ENCODE measurements around the gene G6PC2.
"Not testable (repeated sequence)": the region's sequence is repeated elsewhere in the genome, so short reads cannot be mapped to it uniquely, and the experiment has no call there.

The G6PC2 gene

DNA sequence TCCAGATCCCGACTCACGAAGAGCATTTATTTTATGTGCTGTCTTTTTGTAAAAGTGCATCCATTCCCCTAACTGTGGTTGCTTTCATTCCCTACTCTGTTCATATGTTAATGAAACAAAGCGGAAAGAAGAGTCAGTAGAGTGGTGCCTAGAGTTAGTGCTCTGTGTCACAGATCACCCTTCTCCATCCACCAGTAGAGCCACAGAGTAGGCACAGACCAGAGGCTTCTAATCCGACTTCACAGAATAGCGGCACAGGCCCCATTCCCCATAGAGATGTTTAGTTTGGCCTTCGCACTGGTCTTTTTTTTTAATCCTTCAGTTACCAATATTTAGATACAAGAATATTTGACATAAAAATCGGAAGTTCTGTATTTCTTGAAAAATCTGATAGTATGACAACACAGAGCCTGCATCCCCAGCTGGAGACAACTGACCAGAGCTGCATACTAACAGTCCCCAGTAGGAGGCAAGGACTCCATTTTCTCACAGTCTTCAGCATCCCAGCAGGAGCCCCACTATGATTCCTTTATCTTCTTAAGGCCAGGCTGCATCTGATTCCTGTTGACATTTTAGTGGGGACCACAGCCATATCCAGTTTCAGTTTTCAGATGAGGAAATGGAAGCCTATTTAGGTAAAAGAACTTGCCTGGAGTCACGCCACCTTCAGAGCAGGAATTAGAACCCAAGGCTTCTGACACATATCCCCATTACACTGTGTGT lies 7.0 kb downstream of the G6PC2 start:
- no peak for DNase-seq (ENCODE audit: low spot score)

DNA sequence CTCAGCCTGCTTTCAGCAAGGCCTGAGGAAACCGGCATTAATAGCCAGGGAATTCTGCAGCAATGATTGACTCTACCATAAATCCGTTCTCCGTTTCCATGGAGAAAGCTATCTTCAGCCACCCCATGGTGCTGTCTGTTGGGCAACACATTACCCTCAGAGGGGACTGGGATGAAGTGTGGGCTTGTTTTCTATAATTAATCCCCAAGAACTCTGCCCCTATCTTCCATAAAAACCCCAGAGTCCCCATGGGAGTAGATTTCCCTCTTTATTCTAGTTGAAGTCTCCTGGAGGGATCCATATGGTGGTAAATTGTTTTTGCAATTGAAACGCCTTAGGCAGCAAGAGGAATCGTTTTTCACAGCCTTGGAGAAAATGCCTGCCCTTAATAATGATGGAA lies 9.2 kb downstream of the G6PC2 start:
- DNase-seq (ENCODE audit: low spot score) = no peak

DNA sequence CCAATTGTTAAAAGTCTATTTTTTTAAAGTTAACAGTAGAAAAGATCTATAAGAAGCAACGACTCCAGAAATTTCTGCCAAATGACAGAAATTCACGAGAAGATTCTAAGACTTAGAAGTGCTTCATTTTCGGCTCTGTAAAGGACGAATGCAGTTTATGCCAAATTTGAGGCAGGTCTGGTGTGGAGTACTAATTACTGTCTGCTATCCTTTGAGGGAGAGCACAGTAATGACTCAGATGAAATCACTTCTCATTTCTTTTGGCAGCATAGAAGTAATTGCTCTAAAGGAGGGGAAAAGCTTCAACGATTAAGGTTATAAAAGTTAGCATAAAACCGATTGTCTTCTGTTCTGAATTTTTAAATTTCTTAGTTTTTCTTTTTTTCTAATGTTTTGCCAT lies 11.4 kb downstream of the G6PC2 start:
- no peak for DNase-seq (ENCODE audit: low spot score)

DNA sequence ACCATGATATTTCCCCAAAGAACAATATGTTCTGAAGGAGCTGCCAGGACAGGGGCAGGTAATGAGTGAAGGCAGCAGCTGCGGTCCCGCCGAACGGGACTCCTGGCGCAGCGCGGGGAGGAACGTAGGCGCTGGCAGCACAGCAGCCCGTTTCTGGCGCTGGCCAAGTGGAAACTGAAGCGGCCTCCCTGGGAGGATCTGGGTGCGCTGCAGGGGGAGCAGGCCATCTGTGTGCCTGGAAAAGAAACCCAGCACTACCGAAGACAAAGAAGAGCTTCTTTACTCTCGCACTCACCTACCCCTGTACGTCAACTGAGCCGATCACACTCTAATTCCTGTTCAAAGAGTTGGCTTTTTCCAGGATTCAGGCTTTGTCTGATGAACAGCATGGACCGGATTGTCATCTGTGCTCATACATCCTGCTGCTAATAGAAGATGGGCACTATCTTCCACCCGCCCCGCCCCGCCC lies 11.8 kb downstream of the G6PC2 start:
- no peak for DNase-seq (ENCODE audit: low spot score)

DNA sequence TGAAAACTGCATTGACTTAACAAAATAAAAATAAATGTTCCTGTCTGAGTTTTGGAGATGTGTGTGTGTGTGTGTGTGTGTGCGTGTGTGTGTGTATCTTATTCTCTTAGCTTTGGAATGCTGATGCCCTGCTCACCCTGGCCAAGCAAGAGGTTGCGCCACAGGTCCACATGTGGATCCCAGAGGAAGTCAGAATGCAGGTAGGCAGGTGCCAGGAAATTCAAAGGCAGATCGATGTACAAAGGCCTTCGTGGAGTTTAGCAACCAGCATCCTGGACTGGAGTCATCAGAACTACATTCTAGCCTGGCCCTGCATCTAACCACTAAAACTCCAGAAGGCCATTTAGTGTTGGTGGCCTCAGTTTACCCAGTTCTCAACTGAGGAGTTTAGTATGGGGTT lies 12.4 kb downstream of the G6PC2 start:
- DNase-seq (ENCODE audit: low spot score) = no peak

DNA sequence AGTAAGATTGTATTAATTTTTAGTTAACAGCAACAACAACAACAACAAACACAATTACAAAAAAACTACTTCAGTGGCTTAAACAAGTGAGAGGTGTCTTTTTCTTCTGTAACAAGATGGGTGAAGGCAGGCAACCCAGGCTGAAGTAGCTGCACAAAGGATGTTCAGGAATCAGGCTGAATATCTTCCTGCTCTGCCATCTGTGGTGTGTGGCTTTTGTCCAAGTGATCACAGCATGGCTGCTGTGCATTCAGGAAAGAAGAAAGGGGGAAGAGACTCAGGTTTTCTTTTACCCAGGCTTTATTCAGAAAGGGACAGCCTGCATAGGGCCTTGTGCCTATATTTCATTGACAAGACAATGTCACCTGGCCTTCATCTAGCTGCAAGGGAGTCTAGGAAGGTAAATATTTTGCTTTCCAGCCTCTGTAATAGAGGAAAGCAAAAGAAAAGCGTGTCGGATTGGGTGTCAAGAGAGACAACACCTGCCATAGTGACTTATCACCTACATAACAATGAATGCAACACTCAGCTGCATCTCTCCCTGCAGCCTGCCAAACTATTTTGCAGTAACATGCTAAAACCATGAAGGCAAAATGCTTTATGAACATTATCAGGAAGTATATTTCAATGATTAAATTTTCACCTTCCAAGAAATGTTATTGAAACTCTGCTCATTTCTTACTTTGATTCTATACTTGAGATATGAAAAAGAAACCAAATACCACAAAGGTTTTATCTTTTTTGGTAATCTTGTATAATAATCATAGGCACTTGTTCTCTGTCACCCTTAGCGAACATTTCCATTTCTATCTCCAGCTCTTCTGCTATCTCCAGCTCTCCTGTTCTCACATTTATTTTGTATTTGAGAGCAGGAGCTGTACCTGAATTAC lies 14.6 kb downstream of the G6PC2 start:
- DNase-seq (ENCODE audit: low spot score) = no peak

DNA sequence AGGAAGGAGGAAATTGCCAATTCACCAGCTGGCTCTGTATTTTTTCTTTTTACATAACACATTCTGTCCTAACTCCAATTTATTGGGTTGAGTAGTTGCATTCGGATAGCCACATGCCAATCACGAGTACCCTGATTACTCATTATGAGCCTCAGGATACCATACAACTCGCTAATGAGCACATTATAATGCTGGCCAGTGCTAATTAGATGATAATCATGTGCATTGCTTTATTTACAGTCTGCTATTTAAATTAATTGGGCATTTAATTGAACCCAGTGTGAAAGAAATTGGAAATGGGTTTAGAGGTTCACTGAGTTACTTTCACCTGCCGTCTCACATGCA lies 15.2 kb downstream of the G6PC2 start:
- DNase-seq (ENCODE audit: low spot score) = no peak

DNA sequence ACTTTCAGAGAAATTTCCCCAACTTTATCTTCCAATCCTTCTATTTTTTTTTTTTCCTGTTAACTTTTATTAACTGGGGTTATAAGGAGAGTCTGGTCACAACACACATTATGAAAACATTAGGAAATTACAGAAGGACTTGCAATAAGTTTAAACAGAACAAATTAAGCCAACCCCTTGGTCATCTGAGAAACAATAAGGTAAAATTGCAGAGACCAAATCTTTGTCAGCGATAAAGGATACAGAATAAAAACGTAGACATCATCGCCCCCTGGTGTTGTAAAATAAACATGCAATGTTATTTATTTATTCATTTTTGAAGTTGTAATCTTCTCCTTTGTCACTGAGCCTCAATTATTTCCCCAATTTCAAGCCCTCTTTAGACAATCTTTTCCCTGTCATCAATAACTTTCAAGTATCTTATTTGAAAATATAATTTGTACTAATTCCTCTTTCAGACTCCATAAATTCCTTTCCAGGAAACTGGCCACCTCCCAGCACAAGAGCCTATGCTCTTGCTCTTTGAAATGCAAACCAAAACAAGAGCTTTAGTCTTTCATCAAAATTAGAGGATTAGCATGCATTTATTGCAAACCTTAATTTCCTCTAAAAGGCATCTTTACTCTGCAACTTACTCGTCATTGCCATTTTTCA lies 19.5 kb downstream of the G6PC2 start:
- peak; percentile 64 for DNase-seq (ENCODE audit: low spot score)

DNA sequence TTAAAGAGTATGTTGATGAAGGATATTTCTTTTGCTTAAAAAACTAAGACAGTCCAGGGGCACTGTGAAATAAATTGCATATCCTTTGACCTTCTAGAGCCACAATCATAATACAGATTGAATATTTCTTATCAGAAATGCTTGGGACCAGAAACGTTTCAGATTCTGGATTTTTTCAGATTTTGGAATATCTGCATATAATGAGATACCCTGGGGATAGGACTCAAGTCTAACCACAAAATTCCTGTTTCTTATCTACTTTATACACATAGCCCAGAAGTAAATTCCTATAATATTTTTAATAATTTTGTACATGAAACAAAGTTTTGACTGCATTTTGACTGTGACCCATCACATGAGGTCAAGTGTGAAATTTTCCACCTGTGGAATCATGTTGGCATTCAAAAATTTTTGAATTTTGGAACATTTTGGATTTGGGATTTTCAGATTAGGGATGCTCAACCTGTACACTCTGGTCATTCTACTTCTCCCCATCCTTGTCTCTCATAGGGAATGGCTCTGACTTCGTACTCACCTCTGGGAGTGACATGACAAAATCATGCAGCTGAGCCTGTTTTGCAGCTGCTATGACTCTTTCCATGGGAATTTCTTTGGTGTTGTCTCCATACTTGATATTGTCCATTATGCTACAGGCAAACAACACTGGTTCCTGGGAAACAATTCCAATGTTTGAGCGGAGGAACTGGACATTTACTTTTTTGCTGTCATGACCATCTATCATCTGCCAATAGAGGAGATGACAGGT lies 25.7 kb downstream of the G6PC2 start:
- DNase-seq (ENCODE audit: low spot score) = no peak

DNA sequence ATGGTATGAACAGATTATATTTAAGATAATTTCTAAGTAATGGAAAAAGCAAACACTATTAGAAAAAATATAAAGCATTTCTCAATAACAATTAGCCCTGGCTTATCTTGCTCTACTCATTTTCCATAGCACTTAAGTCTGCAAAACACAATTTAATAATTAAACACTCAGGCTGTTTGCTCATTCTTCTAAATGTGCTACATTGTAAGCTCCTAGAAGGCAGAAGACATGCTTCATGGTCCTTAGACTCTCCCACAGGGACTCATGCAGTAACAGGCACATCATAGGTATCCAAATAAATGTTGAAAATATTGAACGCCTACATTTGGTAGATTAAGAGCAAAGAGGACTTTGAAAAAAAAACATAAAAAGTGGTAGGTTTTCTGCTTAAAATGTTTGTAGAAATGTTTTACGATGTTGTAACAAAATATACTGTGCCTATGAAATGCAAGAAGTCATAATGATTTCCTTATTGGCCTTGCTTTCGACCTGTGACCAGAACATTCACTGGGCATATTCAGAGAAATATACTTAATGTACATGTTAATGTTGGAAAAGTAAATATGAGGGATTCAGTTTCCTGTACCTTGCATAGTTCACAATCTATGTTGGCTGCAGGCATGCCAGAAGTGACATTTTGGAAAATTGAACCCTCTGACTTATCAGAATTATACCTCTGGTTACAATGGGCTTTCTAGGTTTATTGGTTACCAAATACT lies 27.2 kb downstream of the G6PC2 start:
- no peak for DNase-seq (ENCODE audit: low spot score)

DNA sequence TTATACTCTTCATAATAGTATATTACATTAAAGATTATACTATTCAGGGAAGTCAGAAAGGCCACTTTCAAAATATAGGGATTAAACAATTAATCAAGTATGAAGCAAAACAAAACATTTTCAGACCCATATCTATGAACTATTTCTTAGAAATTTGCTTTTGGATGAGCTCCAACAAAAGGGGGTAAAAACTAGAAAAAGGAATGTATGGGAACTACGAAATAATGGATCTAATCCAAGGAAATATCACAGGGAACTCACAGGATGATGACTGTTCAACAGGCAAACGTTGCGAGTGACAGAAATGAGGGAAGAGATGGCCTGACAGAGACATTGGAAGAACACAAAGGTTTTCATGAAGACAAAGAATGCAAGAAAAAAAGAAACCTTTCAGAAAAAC lies 27.9 kb downstream of the G6PC2 start:
- no peak for DNase-seq (ENCODE audit: low spot score)

DNA sequence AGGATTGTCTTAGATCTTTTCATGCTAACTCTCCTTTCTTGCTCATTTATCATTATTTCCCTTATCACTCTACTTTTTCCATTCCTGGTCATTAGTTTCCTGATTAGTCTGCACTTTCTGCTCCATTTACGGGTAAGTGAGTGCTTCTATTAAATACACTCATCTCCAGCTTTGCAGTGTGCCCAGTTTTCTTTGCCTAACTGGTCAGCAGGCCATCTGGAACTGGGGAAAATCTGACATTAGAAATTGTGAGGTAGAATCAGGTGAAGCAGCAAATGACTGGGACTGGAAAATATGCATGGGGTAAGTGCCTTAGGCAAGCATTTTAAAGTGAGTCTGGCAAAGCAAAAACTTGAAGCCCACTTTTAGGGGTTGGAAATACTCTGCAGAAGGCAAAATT lies 29.2 kb downstream of the G6PC2 start:
- DNase-seq (ENCODE audit: low spot score) = no peak

DNA sequence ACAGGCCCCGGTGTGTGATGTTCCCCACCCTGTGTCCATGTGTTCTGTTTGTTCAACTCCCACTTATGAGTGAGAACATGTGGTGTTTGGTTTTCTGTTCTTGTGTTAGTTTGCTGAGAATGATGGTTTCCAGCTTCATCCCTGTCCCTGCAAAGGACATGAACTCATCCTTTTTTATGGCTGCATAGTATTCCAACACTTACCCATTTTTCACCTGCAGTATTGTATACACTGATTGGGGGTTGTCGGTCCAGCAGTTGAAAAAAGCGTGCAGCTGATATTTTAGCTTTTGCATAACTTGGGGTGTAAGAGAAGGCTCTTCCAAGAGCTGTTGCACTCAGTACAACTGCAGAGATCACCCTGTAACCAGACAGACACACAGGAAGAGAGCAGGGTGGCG lies 31.1 kb downstream of the G6PC2 start:
- DNase-seq (ENCODE audit: low spot score) = not testable (repeated sequence)

DNA sequence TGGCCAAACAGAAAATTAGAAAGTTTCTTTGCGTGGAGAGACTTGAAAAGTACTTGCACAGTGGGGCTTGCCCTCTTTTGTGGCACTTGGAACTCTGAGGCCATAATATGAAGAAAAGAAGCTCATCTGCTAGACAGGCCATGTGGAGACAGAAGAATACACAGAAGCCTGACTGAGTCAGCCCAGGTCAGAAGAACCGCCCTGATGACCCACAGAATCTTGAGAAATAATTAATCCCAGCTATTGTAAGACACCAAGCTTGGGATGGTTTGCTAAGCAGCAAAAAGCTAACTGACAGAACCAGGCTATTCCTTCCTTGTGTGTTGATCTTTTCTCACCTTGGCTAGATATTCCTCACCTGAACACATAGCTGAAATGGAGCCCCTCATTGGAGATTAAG lies 33.7 kb downstream of the G6PC2 start:
- no peak for DNase-seq (ENCODE audit: low spot score)

DNA sequence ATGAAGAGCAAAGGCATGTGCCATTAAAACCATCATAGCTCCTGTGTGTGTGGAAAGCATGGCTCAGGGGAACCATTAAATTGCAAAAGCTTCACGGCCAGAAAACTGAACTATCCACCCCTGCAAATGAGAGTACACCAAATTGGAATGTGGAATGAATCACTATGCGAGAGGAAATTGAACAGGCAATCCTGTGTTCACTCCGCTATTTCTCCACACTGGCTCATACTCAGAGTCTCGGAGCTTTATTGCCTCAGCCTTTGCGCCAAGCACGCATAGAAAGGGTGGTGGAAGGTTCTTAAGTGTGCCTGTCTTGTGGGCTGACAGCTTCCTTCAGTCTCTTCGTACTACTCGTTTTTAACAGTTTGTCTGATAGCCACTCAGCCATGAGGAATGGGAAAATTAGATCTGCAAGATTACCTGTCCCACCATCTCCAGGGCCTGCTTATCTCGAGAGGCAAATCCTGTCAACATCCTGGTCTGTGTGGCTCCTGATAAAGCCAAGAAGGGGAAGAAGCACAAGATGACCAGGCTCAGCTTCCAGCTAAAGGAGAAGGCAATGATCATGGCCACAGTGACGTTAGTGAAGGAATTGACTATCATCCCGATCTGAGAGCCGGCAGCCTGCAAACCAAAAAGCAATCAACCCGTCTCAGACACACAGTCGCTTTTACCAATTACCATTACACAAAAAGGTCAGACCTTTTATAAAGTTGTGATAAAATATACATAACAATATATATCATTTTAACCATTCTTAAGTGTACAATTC lies 34.9 kb downstream of the G6PC2 start:
- no peak for DNase-seq (ENCODE audit: low spot score)

DNA sequence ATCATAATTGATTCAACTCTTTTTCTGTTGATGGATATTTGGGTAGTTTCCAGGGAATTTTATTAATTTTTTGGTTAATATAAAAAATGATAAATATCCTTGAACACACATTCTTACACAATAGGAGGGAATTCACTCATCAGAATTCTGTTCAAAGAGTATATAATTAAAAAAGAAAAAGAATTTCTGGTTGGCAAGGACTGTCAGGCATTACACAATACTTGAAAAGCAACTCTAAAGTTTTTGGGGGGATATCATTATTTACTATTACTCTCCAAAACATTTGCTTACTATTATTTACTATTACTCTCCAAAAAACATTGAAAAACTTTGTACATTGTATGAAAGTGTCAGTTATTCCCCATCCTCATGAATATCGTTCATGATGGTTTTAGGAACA lies 38.0 kb downstream of the G6PC2 start:
- no peak for DNase-seq (ENCODE audit: low spot score)

DNA sequence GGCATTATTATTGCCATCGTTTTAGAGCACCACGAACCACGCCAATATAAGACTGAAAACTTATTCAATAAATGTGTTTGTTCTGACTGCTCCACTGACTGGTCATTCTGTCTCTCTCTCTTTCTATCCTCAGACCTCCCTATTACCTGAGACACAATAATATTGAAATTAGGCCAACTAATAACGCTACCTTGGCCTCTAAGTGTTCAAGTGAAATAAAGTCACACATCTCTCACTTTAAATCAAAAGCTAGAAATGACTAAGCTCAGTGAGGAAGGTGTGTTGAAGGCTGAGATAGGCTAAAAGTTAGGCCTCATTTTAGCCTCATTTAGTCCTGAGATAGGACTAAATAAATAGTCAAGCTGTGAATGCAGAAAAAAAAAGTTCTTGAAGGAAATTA lies 38.8 kb downstream of the G6PC2 start:
- DNase-seq (ENCODE audit: low spot score) = no peak

DNA sequence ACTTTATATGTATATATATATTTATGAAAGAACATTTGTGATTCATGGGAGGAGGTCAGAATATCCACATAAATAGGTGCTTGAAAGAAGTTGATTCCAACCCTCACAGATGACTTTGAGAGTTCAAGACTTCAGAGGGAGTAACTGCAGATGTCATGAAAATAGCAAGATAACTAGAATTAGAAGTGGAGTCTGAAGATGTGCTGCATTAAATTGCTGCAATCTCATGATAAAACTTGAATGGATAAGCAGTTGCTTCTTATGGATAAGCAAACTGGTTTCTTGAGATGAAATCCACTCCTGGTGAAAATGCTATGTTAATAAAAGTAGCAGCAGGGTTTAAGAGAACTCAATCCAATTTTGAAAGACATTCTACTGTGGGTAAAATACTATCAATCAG lies 40.2 kb downstream of the G6PC2 start:
- DNase-seq (ENCODE audit: low spot score) = no peak

DNA sequence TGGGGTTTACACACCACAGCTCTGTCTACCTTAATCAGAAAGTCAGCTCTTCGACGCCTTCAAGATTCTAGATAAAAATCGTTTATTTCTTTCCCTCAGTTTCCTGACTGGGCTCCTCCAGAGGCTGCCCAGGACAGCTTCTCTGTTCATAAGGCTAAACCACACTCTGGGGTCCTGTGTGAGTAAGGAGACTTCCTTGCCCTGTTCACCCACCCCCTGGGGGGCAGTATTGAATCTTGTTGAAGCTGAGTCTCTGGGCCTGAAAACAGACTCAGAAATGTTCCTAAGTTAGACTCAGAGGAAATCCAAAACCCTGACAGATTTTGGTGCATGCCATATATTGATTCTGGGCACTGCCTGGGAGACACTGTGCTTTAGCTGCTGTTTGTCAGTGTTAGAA lies 43.0 kb downstream of the G6PC2 start:
- DNase-seq (ENCODE audit: low spot score) = no peak

DNA sequence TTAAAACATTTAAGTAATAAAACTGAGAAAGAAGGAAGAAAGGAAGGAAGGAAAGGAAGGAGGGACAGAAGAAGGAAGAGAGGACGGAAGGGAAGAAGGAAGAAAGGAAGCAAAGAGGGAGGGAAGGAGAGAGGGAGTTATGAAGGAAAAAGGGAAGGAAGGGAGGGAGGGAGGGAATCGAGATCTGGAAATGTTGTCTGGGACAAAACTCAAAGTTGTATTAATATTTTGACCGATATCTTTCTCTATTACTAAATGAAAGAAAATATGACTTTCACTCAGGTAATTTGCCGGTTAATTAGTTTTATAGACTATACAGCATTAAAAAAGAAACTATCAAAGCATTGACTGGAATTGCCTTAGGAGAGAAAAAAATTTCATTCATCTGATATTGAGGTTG lies 44.4 kb downstream of the G6PC2 start:
- DNase-seq (ENCODE audit: low spot score) = no peak
